Ovary (tissue), 9 donors: ENCODE results near the gene DYNC2I2. TPM values are rescaled to one million over a fixed set of nuclear protein-coding genes. Genes with fewer than 3 reads are reported as not detected.
"Not testable (repeated sequence)": the region's sequence is repeated elsewhere in the genome, so short reads cannot be mapped to it uniquely, and the experiment has no call there.

Experiments
- DNase-seq, 5 donors: peaks; one replicate each; pipeline ENCODE4 v3.0.0-alpha.2; 2019 to 2020
- H3K27ac ChIP-seq, 2 donors: fragments of 200-600 bp; one replicate each; pipeline versions ENCODE4 v1.5.1 to v1.8.0; 2019 to 2022
- H3K27me3 ChIP-seq: fragments of 200-600 bp; one replicate; pipeline ENCODE4 v1.8.0; 2022
- H3K36me3 ChIP-seq: fragments of 200-600 bp; sonication (generic); one replicate; pipeline ENCODE4 v1.5.1; 2019
- H3K4me1 ChIP-seq: one replicate; pipeline ENCODE4 v1.8.1; 2013; ENCODE audit warnings: mild to moderate bottlenecking, moderate library complexity; ENCODE audit not compliant: insufficient read depth
- H3K4me3 ChIP-seq: fragments of 200-600 bp; sonication (generic); one replicate; pipeline ENCODE4 v1.5.1; 2017
- H3K9me3 ChIP-seq, 2 donors: fragments of 200-600 bp in 1 of 2; sonication (generic) in 1 of 2; one replicate each; pipeline versions ENCODE4 v1.5.1 to v1.8.1; 2013 to 2019; ENCODE audit warnings: mild to moderate bottlenecking in 1 of 2, moderate library complexity in 1 of 2
- CTCF ChIP-seq, 3 donors: fragments of 450-650 bp in 2 of 3; fragments of 200-600 bp in 1 of 3; IDR thresholded peaks; one replicate each; pipeline versions ENCODE4 v1.5.1 to v1.8.0; 2016 to 2022; ENCODE audit warnings: antibody characterized with exemption in 3 of 3, mild to moderate bottlenecking in 1 of 3
- EP300 ChIP-seq: sonication (generic); formaldehyde crosslinking; IDR thresholded peaks from one replicate; pipeline ENCODE4 v1.6.1; 2017; ENCODE audit warnings: antibody characterized with exemption
- POLR2A ChIP-seq: fragments of 450-650 bp; IDR thresholded peaks from one replicate; pipeline ENCODE4 v1.6.1; 2017; ENCODE audit warnings: antibody characterized with exemption, mild to moderate bottlenecking, moderate library complexity
- WGBS, 3 donors: extraction: QIAGEN DNeasy Blood & Tissue Kit in 1 of 3; methylation state at CpG; one replicate each; pipeline versions ENCODE4 v1.1.5 to v1.1.7; 2013 to 2017; 5-methylcytosine and 5-hydroxymethylcytosine counted together
- intact Hi-C, 4 donors: fragments of 100-400 bp; cut with DNase I; formaldehyde crosslinking; loops; one replicate each; pipeline versions ENCODE4 v1.11.0 to v1.15.1; 2022 to 2023
- polyA plus RNA-seq, 2 donors: library from polyadenylated mRNA; stranded (reverse); fragments of 200-250 nt in 1 of 2; fragments of 350-450 nt in 1 of 2; fragmentation: Illumina TruSeq in 1 of 2; extraction: RNeasy Lipid Tissue Mini Kit (QIAGEN cat#74804) in 1 of 2; gene quantifications; one replicate each; pipeline ENCODE4 v1.2.3, GENCODE V29; 2013 to 2014
- total RNA-seq, 7 donors: library from RNA; depleted of rRNA in 2 of 7; stranded (reverse); fragments of >200 nt in 2 of 7; fragmentation: NEBNext Ultra II Directional in 3 of 7; extraction: Animal tissue kit (Norgen Biotek cat#: 25700) in 3 of 7; gene quantifications; one replicate each; pipeline versions ENCODE4 v1.1.0 to v1.2.4, GENCODE V29; 2016 to 2023
- donor health status: DM: no; HTN: no; CAD: no; lungs with moderate emphysema.
- donor health status: DM: no; HTN: no; CAD: no.
- donor health status: Bipolar disorder and iron deficiency.
- donor health status: DM: yes; HTN: yes; CAD: no.
- donor health status: DM: no; HTN: no; CAD: no.
- donor health status: DM: yes; HTN: yes; CAD: no.

Gene DYNC2I2
- total and polyA plus RNA-seq, 9 donors: 2.0 to 87.5 (median 25.8) TPM

DNA sequence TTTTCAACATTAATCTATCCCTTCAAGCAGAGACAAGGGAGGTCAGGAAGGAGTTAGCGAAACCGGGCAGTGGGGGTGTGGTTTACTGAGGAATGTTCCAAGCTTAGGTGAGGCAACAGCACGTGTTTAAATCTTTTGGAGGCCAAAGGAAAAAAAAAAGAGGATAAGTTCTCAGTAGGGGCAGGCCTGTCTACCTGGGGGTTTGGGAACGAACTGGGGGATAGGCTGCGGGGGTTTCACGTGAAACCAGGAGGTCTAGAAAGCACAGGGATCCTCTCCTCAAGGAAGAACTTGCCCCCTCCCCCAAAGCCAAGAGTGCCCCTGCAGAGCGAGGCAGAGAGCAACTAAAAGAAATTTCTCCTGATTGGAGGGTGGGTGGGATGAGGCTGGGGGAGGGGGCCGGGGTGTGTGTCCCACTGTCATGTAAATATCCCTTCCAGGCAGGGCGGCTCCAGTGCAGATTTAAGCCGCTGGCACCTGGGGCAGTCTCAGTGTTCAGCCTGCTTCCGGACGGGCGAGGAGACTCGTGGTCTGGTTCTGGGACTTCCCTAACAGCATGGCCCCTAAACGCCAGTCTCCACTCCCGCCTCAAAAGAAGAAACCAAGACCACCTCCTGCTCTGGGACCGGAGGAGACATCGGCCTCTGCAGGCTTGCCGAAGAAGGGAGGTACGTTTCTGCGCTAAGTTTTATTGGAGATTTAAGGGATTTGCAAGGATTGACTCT lies 26.9 kb upstream of the DYNC2I2 start:
- no peak for TF ChIP-seq EP300
- no peak for TF ChIP-seq CTCF (IDR thresholded peaks at IDR 0.05)
- no peak for TF ChIP-seq POLR2A
- Histone ChIP-seq H3K27ac (peak overlapping the region in 1 of 2 donors; percentile 27), H3K36me3 (no peaks in the 10 kb centered on the region), H3K4me1 (peaks cover 7% of the 10 kb centered on the region), H3K9me3 (no peaks in the 10 kb centered on the region), H3K4me3 (peak overlapping the region; percentile 58), H3K27me3 (no peaks in the 10 kb centered on the region)
- peak; percentile 39 to 60 (median 44) for DNase-seq
- WGBS, 3 donors: 4 to 8% (median 4%) methylated on average over 21 of the region's 21 CpGs
- intact Hi-C loops: no loop called here

DNA sequence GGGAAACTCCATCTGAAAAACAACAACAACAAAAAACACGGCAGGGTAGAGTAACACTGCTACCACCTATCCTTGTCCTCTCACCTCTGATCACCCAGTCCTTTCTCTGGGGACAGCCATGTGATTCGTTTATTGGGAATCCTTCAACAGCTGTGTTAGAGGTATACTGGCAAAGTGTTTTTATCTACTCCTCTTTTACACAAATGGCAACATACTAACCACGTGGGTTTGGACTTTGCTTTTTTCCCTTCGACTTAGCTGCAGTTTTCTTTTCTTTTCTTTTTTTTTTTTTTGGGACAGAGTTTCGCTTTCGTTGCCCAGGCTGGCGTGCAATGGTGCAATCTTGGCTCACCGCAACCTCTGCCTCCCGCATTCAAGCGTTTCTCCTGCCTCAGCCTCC lies 21.1 kb upstream of the DYNC2I2 start:
- no peaks in the 10 kb centered on the region for H3K9me3 ChIP-seq
- no peaks in the 10 kb centered on the region for H3K27me3 ChIP-seq
- H3K36me3 ChIP-seq: no peaks in the 10 kb centered on the region
- no peak overlapping the region for H3K4me3 ChIP-seq
- no peak overlapping the region for H3K27ac ChIP-seq
- no peak for TF ChIP-seq POLR2A
- no peak for TF ChIP-seq EP300
- TF ChIP-seq CTCF (IDR thresholded peaks at IDR 0.05): no peak
- peak in 1 of 5 donors; percentile 2 for DNase-seq
- no peaks in the 10 kb centered on the region for H3K4me1 ChIP-seq
- 62 to 81% (median 72%) methylated on average over 10 of the region's 10 CpGs for WGBS, 3 donors
- intact Hi-C loops: no loop called here

DNA sequence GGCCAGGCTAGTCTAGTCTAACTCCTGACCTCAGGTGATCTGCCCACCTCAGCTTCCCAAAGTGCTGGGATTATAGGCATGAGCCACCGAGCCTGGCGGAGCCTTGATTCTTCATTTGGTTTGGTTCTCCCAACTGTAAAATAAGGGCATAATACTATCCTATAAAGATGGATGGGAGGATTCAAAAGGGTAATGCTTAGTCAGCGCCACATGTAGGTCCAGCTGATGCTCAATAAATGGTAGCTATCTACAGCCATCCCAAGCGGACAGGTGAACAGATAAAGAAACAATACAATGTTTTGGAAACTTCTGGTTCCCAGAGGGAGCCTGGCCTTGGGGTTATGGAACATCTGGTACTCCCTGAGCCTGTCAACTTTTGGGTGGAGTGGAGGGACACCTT lies 18.7 kb upstream of the DYNC2I2 start:
- H3K36me3 ChIP-seq: no peaks in the 10 kb centered on the region
- H3K27me3 ChIP-seq: no peaks in the 10 kb centered on the region
- 92 to 96% (median 95%) methylated on average over 4 of the region's 4 CpGs for WGBS, 3 donors
- H3K27ac ChIP-seq: no peak overlapping the region
- TF ChIP-seq POLR2A (no peak), CTCF (IDR thresholded peaks at IDR 0.05) (no peak)
- no peaks in the 10 kb centered on the region for H3K9me3 ChIP-seq
- intact Hi-C loops: no loop called here
- DNase-seq: peak in 1 of 5 donors; percentile 6
- H3K4me3 ChIP-seq: no peak overlapping the region
- no peaks in the 10 kb centered on the region for H3K4me1 ChIP-seq

DNA sequence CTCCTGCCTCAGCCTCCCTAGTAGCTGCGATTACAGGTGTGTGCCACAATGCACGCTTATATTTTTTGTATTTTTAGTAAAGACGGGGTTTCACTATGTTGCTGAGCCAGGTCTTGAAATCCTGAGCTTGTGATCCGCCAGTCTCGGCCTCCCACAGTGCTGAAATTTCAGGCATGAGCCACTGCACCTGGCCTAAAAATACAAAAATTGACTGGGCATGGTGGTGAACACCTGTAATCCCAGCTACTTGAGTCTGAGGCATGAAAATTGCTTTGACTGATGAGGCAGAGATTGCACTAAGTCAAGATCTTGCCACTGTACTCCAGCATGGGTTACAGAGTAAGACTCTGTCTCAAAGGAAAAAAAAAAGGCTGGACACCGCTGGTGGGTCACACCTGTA lies 13.1 kb upstream of the DYNC2I2 start:
- H3K36me3 ChIP-seq: no peaks in the 10 kb centered on the region
- H3K9me3 ChIP-seq: no peaks in the 10 kb centered on the region
- intact Hi-C loops: no loop called here
- H3K27me3 ChIP-seq: no peaks in the 10 kb centered on the region
- no peaks in the 10 kb centered on the region for H3K4me1 ChIP-seq
- 92 to 96% (median 94%) methylated on average over 6 of the region's 6 CpGs for WGBS, 3 donors
- H3K27ac ChIP-seq: no peak overlapping the region
- DNase-seq: no peak
- no peak overlapping the region for H3K4me3 ChIP-seq
- no peak for TF ChIP-seq EP300
- no peak for TF ChIP-seq CTCF (IDR thresholded peaks at IDR 0.05)
- no peak for TF ChIP-seq POLR2A

- WGBS, 3 donors: 88 to 90% (median 89%) methylated on average over 8 of the region's 8 CpGs
- intact Hi-C loops, H3K27me3 ChIP-seq, H3K4me3 ChIP-seq, H3K4me1 ChIP-seq, DNase-seq, H3K36me3 ChIP-seq, H3K9me3 ChIP-seq, H3K27ac ChIP-seq: not testable (repeated sequence)
Measured at GRCh38 chr9:128666481-128666941, 9.9 kb upstream of the DYNC2I2 start.
